ENCODE measurements around the gene TANGO2.

The TANGO2 gene

DNA sequence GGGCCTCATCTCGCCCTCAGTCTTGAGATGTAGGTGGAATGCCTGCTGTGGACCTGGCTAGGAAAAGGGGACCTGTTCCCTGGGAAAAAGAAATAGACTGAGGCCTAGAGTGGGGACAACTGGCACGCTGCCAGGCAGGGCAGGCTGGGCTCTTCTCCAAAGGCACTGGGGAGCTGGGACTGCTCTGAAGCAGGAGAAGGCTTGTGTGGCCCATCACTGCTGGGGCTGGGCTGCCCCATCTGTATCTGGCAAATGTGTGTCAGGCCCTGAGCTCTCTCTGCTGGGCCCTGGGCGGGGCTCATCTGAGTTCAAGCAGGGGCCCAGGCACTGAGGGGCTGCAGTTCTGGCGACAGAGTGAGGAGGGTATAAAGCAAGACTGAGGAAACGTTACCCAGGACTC lies 37.2 kb upstream of the TANGO2 start:
- no peak for DNase-seq (ENCODE audit: low read depth in 3 of 3)

- no peak for DNase-seq (ENCODE audit: low read depth in 3 of 3)
Observed at GRCh38 chr22:19984201-19984753, 36.6 kb upstream of the TANGO2 start.

DNA sequence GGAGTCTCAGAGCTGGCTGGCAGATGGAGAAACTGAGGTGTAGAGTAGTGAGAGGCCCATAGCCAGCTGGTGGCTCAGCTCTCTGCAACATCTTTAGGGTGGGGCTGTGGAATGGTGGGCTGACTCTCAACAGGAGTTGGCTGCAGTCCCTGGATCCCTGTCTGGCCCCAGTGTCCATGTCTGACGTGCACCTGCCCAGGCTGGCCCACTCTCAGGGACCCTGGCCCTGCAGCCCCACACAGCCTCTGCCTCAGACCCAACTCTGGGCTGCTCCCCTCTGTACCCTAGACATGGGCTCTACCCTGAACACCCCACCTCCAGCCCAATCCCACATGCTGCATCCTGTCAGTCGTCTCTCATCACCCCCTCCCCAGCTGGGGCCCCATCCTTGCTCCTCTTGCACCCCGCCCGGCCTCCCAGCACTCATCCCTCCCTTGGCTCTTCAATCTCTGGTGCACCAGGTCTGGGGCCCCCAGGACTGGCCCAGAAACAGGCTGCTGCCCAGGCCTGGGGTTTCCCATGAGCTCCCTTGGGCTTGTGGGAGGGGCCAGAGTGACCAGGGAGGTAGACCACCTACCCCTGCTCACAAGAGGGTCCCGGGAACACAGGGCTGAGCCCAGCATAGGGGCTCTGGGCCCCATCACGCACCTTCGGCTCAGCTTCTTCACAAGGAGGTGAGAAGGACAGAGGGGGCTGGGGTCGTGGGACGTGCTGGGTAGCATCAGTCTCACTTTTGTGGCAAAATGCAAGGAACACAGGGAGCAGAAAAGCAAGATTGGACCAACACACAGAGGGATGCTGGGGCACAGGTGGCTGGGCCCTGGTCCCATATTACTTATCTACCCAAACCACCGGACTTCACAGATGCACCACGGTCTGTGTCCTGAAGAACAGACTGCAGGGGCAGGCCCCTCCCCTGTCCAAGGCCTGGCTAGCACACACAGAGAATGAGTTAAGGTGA lies 35.8 kb upstream of the TANGO2 start:
- DNase-seq (ENCODE audit: low read depth in 3 of 3) = no peak

- no peak for DNase-seq (ENCODE audit: low read depth in 3 of 3)
Observed at GRCh38 chr22:19986011-19986409, 34.9 kb upstream of the TANGO2 start.

DNA sequence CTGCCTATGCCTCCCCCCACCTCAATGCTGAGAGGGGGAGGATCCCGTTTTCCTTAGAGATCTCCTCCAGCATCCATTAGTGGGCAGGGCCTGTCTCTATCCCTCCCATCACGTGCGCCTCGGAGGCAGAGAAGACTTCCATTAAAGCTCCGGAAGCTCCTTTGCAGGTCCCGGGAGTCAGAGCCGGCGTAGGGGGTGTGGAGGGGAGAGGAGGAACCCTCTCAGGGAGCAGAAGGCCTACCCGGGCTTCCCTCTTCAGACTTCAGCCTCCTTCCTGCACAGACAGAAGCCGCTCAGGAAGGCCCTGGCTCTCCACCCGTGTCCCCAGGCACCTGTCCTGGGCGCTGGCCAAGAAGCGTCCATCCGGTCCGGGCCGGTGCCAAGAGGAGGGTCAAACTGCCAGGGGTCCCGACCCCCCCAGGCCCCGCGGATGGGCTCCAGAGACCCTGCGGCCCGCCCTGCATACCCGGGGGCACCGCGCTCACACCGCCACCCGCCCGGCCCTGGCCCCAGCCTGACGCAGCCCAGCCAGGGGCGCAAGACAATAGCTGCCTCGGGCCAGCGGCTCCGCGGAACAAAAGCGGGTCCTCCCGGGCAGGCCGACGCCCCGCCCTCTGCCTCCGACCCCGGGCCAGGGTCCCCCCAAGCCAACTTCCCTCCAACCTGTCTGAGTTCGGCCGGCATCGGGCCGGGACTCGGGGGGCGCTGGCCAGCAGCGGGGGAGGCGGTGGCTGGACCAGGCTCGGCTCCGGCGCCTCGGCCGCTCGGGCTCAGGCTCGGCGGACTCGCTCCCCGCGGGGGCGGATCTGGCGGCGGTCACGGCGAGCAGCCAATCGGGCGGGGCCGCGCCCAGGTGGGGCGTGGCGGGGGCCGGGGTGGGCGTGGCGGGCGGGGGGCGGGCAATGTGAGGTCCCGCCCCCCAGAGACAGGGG lies 34.2 kb upstream of the TANGO2 start:
- DNase-seq (ENCODE audit: low read depth in 3 of 3) = peak; percentile 30 to 62 (median 35)

GRCh38 chr22:19987394-19988306 lies 33.3 kb upstream of the TANGO2 start:
- no peak for DNase-seq (ENCODE audit: low read depth in 3 of 3)

DNA sequence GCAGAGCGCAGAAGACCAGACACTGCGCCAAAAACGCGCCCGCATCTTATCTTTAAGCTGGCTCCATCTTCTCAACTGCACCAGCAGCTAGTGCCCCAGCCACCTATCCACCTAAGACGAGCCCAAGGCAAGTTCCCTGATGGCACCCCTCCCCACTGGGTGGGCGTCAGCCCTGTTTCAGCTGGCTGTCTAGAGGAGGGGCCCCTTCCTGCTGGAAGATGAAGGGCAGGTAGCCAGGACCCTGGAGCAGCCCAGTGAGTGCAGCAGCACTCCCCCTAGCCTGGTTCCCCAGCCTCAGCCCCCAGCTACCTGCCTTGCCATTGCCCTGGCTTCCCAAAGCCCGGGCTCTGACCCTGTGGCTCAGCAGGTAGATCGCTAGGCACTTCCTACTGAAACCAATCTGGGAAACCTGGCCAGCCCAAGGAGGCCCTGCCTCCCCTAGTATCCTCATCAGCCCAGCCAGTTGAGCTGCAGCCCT lies 32.5 kb upstream of the TANGO2 start:
- DNase-seq (ENCODE audit: low read depth in 3 of 3) = no peak

DNA sequence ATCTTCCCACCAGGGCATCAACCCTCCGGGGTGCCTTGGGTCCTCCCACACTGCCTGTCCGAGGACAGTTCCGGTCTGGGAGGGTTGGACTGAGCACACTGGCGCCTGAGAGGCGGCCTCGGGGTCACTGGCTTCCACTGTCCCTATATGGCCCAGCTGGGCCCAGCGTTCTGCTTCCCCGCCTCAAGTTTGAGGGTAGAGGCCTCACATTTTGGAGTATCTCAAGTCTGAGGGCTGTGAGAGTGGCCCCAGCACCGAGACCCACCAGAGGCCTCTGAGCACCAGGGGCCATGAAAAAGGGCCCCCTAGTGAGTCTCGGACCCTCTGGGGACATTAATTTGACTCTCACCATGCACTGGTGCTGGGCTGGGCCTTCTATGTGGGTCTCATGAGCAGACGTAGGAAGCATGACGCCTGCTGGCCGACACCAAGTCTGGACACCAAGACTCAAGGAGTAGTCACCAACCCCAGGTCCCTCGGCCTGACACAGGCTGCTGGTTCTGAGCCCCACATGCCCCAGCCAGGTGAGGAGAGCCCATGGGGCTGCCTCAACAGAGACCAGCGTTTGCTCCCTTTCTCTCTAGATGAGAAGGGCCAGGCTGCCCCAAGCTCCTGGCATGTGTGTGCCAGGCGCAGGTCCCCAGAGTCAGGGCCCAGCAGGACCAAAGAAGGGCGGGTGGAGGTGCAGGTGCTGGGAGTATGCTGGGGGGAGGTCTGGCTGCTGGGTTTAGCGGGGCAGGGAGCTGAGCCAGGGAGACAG lies 31.8 kb upstream of the TANGO2 start:
- no peak for DNase-seq (ENCODE audit: low read depth in 3 of 3)

DNA sequence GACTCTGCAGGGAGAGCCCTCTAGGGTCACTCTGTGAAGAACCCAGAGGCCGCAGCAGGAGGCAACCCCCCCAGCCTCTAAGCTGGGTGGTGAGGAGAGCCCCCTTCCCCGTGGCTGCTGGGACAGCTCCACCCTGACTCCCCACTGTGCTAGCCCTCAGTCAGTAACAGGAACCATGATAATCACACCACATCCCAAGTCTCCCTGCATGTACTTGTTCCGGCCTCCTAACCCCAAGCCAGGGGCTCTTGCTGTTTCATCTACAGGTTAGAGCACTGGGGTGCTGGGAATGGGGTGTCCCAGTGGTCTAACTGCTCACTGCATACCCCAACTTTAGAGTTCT lies 31.2 kb upstream of the TANGO2 start:
- no peak for DNase-seq (ENCODE audit: low read depth in 3 of 3)

DNA sequence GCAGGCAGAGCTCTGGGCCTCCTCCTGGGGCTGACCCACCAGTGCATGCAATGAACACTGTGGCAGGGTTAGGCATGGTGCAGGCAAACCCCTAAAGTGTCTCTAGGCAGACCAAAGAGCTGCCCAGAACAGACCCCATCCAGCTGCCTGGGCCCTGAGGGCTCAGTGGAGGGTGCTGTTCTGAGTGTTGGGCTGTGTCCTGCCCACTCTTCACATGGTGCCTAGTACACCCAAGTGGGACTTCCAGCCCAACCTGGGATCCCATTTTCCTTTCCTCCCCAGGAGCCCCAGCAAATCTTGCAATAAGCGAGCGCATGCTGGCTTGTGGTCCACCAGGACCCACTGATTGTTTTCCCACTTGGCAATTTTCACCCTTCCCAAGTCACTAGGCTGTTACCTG lies 30.7 kb upstream of the TANGO2 start:
- no peak for DNase-seq (ENCODE audit: low read depth in 3 of 3)

GRCh38 chr22:19990609-19991394 lies 30.1 kb upstream of the TANGO2 start:
- DNase-seq (ENCODE audit: low read depth in 3 of 3) = no peak

- DNase-seq (ENCODE audit: low read depth in 3 of 3) = no peak
Observed at GRCh38 chr22:19991395-19991644, 29.6 kb upstream of the TANGO2 start.

- DNase-seq (ENCODE audit: low read depth in 3 of 3) = no peak
Observed at GRCh38 chr22:19991645-19992451, 29.1 kb upstream of the TANGO2 start.

GRCh38 chr22:19992481-19992911 lies 28.4 kb upstream of the TANGO2 start:
- no peak for DNase-seq (ENCODE audit: low read depth in 3 of 3)

DNA sequence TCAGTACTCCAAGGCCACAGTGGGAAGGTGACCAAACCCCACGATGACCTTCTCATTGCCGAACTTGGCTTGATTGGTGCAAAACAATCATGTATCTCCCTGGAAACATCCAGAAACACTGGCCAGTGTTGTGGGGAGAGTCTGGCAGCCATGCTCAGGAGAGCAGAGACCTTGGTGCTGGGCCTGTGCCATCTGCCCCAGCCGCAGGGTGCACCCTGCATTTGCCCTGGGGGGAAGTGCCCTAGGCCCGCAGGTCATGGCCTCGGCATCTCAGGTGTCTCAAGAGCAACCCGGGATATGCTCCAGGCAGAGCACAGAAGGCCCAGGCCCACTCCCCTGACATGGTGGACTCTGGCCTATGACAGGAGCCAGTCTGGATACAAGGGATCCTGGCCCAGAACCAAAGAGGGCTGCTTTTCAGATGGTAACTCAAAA lies 28.0 kb upstream of the TANGO2 start:
- DNase-seq (ENCODE audit: low read depth in 3 of 3) = no peak

DNA sequence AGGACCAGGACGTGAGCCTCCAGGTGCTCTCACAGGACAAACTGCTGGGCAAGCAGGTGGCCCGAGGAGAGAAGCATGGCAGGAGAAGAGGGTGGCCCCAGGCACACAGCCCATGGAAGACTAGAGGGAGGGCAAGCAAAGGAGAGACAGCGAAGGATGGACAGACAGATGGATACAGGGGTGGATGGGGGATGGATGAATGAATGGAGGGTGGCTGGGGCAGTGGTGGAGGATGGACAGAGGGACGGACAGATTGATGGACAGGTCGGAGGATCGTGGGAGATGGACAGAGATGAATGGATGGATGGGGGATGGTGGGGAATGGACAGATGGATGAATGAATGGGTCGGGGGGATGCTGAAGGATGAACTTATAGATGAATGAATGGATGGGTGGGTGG lies 27.0 kb upstream of the TANGO2 start:
- no peak for DNase-seq (ENCODE audit: low read depth in 3 of 3)

DNA sequence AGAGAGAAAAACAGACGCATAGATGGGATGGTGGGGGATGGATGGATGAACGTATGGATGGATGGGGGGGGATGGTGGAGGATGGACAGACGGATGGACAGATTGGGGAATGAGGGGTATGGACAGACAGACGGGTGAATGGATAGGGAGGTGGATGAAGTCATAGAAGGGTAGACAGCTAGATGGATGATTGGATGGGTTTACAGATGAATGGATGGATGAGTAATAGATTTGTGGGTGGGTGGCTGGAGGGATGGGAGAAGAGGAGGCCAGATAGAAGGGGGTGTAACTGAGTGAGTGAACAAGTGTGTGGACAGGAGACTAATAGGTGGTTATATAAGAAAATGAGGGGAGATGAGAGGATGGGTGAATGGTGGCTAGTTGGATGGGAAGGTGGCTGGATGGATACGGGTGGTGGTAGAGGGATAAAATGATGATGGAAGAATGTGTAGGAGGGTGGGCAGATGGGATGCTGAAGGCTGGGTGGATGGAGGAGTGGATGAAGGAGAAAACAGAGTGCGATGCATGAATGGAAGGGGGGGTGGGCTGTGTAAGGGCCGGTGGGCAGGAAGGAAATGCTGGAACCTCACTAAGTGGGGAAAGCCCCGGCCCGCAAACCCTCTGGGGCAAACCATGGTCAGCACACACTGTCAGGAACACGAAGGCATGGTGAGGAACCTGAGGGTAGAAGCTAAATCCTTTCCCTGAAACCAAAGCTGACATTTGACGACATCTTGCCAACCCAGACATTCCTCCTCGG lies 25.9 kb upstream of the TANGO2 start:
- no peak for DNase-seq (ENCODE audit: low read depth in 3 of 3)

Measured in stimulated activated CD4-positive, alpha-beta T cell treated with anti-CD3 and anti-CD28 coated beads, TNF-alpha, amount 100 ng/mL, for 24 hours (primary cell).